Measurements from ENCODE around the gene COPS8.

Gene COPS8

DNA sequence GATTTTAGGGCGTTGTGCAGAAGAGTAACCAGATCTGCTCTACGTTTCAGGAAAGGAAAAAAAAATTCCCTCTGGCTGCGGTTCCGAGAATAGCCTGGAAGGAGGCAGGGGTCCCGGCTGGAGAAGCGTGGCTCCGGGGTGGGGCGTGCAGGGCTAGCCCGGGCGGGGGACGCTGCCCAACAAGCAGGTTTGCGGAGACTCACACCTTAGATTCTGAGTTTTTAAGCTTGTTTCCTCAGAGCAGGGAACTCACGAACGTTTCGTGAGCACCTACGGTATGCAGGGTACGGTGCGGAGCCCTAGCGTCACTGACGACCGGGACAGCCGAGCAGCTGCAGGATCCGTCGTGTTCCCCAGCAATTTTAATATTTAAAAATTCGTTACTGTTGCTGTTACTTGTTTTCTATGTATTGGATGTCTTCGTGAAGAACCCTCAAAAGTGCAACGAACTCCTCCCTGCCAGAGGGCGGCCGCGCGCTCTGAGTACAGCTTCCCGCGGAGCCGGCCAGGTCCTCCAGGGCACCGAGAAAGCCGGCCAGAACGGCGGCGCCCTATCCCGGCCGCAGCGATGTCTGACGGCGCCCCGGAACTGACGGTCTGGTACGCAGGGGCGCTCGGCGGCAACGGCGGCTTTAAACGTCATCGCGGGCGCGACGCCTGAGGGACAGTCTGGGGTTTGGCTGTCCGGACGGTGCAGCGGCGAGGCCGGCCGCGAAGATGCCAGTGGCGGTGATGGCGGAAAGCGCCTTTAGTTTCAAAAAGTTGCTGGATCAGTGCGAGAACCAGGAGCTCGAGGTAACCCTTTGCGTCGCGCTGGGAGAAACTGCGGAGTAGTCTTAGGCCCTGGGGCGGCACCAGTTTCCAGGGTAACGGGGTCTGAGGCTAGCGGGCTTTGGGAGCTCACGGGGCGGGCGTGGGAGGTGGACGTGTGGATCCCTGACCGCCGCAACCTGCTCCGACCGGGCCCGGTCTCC, at the start of gene COPS8:
COPS8 (plus strand) TSS at position 642 of the 974 bp plus-strand sequence; CDS start at position 718, 76 bp downstream.
- TF ChIP-seq, protein P1, sequence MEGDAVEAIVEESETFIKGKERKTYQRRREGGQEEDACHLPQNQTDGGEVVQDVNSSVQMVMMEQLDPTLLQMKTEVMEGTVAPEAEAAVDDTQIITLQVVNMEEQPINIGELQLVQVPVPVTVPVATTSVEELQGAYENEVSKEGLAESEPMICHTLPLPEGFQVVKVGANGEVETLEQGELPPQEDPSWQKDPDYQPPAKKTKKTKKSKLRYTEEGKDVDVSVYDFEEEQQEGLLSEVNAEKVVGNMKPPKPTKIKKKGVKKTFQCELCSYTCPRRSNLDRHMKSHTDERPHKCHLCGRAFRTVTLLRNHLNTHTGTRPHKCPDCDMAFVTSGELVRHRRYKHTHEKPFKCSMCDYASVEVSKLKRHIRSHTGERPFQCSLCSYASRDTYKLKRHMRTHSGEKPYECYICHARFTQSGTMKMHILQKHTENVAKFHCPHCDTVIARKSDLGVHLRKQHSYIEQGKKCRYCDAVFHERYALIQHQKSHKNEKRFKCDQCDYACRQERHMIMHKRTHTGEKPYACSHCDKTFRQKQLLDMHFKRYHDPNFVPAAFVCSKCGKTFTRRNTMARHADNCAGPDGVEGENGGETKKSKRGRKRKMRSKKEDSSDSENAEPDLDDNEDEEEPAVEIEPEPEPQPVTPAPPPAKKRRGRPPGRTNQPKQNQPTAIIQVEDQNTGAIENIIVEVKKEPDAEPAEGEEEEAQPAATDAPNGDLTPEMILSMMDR (IDR thresholded peaks at IDR 0.05; ENCODE audit: low read depth, low read length): no peak

DNA sequence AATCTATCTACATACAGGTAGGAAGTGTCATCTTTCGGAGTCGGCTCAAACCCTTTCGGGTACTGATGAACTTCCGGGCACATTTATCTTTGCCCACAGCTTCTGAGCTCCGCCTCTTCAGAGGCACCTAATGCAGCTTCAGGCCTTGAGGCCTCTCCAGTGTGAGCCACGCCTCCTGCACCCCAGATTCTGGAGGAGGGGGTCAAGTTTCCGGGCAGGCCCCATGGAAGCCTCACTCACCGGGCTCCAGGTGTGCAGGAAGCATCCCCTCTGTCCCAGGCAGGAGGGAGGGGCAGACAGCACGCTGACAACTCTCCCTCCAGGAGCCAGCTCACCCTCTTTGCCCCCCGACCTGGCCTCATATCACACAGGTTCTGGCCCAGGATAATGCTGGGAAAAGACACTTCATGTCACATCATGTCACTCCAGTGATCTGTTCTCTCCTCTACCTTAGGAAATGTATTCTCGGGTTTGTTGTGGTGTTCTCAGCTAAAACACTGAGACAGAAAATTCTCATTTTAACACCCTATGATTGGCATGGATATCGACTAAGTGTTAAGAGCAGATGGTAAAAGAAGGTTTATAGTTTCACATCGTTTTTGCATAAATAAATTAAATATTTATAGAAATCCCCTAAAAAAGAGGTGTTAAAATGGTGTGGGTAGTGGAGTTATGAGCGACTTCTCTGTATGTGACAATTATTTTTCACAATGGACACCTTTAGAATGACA, 46.2 kb upstream of the COPS8 start:
- H3K4me3 ChIP-seq (ENCODE audit: low read depth, low read length): no peak overlapping the region
- TF ChIP-seq, protein P1 (IDR thresholded peaks at IDR 0.05; ENCODE audit: low read depth, low read length): no peak

More for the DNA sequence above, at the start of gene COPS8:
- peak within 1 kb of the TSS; percentile 94 for H3K4me3 ChIP-seq (ENCODE audit: low read depth, low read length)

DNA sequence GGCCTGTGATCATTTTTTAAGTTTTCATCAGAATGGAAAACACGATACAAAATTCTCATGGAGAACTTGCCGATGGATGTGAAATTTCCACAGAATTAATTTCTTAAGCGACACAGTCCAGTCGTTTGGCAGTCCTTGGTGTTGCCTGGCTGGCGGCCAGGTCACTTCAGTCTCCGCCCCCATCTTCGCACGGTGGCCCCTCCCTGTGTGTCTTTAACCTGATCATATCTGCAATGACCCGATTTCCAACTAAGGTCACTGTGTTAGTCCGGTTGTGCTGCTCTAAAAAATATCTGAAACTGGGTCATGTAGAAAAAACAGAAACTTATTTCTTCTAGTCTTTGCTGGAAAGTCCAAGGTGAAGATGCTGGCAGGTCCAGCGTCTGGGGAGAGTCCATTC, 44.5 kb upstream of the COPS8 start:
- no peak overlapping the region for H3K4me3 ChIP-seq (ENCODE audit: low read depth, low read length)
- TF ChIP-seq, protein P1 (IDR thresholded peaks at IDR 0.05; ENCODE audit: low read depth, low read length): no peak

DNA sequence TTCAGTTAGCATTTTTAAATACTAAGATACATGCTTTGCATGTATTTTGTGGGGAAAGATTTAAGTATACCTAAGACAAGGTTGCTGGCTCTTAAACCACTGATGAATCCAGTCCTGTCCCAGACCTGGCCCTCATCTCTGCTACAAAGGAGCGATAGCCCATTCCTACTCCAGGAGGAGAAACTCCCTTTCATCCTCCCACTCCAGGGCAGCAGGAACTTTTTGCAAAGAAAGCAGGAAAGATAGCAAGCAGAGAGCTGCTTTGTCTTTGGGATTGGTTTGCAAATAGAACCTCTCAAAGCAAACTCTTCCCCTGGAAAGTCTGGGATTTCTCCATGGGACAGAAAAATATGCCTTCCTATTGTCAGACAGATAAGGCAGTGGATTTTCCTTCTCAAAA, 43.6 kb upstream of the COPS8 start:
- no peak overlapping the region for H3K4me3 ChIP-seq (ENCODE audit: low read depth, low read length)
- TF ChIP-seq, protein P1 (IDR thresholded peaks at IDR 0.05; ENCODE audit: low read depth, low read length): no peak

DNA sequence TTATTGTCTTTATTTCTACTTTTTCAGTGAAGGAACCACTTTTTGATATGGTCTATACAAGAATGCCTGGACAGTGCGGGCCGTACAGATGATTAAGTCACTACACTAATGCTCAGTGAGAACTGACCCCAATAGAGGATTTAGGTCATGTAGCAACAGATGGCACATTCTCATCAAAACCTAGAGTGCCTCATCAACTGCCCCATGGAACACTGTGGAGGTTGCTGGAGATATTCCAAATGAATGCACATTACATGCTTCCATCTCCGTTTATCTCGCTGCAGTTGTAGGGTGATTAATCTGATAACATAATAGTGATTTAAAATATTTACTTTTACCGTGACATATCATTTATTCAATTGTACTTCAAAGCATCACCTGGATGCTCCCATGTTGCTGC, 41.8 kb upstream of the COPS8 start:
- TF ChIP-seq, protein P1 (IDR thresholded peaks at IDR 0.05; ENCODE audit: low read depth, low read length): no peak

DNA sequence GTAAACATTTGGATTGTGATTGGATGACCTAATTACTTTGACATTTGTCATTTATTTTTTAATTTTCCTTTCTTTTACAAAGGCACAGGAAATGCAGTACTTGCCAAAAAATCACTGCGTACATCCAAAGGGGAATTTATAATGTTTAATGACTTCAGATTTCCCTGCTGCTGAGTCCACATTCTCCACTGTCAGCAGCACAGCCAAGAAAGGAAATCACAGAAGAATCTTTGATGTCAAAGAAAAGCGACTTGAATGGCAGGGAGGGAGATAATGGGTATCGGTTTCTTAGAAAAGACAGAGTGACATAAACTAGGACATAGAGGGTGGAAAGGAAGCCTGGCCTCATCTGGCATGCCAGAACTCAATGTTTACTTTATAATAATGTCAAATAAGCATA, 41.4 kb upstream of the COPS8 start:
- TF ChIP-seq, protein P1 (IDR thresholded peaks at IDR 0.05; ENCODE audit: low read depth, low read length): no peak

More for the DNA sequence above, 41.8 kb upstream of the COPS8 start:
- no peak overlapping the region for H3K4me3 ChIP-seq (ENCODE audit: low read depth, low read length)

More for the DNA sequence above, 41.4 kb upstream of the COPS8 start:
- H3K4me3 ChIP-seq (ENCODE audit: low read depth, low read length): no peak overlapping the region

All from WI38 (cell line).